ENCODE measurements around the gene TIE1.

DNA sequence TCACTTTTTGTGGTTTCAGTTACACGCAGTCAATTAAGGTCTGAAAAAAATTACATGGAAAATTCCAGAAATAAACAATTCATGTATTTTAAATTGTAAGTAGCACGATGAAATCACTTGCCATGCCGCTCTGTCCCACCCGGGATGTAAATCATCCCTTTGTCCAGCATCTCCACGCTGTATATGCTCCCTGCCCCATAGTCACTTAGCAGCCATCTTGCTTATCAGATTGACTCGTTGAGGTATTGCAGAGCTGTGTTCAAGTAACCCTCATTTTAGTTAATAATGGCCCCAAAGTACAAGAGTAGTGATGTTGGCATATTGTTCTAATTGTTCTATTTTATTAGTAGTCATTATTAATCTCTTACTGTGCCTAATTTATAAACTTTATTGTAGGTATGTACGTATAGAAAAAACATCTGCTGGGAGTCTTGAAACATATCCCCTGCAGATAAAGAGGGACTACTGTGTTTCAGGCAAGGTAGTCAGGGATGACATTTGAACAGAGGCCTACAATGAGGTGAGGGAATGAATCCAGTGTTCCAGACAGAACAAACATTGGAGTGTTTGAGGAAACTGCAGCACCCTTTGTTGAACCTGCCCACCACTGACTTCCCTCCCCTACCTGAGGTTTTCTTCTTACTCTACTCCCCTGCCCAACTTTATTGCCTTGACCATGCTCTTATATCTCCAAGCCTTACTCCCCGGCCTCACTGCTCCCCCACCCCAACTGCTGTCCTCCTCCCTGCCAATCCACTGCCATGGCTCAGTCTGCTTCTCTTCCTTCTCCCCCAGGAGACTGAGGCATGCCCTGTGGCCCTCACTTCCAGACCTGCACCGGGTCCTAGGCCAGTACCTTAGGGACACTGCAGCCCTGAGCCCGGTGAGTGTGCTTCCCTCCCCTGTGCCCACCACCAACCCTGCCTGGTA is 50.9 kb downstream of the TIE1 start:
- TF ChIP-seq, protein P1, sequence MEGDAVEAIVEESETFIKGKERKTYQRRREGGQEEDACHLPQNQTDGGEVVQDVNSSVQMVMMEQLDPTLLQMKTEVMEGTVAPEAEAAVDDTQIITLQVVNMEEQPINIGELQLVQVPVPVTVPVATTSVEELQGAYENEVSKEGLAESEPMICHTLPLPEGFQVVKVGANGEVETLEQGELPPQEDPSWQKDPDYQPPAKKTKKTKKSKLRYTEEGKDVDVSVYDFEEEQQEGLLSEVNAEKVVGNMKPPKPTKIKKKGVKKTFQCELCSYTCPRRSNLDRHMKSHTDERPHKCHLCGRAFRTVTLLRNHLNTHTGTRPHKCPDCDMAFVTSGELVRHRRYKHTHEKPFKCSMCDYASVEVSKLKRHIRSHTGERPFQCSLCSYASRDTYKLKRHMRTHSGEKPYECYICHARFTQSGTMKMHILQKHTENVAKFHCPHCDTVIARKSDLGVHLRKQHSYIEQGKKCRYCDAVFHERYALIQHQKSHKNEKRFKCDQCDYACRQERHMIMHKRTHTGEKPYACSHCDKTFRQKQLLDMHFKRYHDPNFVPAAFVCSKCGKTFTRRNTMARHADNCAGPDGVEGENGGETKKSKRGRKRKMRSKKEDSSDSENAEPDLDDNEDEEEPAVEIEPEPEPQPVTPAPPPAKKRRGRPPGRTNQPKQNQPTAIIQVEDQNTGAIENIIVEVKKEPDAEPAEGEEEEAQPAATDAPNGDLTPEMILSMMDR (conservative IDR thresholded peaks at IDR 0.05 in 1 of 2, IDR thresholded peaks at IDR 0.05 in 1 of 2; ENCODE audit: low read depth in 1 of 2, low read length in 2 of 2) = no peak
- no peak for TF ChIP-seq EZH2 (IDR thresholded peaks at IDR 0.05; ENCODE audit: low read length, missing control alignments)
